GM21529 (cell line): ENCODE results near the gene TBC1D19.
"Not testable (repeated sequence)": the region's sequence is repeated elsewhere in the genome, so short reads cannot be mapped to it uniquely, and the experiment has no call there.

Experiments used
- ATAC-seq: cut with Tn5 transposase; IDR thresholded peaks from one replicate; pipeline ENCODE4 v1.9.1; 2021; ENCODE audit not compliant: unreplicated experiment

Gene TBC1D19, protein sequence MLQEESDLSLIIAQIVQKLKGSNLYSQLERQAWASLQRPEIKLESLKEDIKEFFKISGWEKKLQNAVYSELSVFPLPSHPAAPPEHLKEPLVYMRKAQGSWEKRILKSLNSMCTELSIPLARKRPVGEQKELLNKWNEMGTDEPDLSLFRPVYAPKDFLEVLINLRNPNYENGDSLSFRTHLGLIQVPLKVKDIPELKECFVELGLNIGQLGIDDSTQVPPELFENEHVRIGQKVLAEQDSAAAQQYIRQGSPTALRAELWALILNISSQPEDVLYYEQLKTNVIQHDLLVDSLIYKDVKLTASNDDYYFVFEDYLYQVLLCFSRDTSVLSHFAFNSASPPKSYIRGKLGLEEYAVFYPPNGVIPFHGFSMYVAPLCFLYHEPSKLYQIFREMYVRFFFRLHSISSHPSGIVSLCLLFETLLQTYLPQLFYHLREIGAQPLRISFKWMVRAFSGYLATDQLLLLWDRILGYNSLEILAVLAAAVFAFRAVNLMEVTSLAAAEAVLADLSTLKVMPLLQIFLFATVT

DNA sequence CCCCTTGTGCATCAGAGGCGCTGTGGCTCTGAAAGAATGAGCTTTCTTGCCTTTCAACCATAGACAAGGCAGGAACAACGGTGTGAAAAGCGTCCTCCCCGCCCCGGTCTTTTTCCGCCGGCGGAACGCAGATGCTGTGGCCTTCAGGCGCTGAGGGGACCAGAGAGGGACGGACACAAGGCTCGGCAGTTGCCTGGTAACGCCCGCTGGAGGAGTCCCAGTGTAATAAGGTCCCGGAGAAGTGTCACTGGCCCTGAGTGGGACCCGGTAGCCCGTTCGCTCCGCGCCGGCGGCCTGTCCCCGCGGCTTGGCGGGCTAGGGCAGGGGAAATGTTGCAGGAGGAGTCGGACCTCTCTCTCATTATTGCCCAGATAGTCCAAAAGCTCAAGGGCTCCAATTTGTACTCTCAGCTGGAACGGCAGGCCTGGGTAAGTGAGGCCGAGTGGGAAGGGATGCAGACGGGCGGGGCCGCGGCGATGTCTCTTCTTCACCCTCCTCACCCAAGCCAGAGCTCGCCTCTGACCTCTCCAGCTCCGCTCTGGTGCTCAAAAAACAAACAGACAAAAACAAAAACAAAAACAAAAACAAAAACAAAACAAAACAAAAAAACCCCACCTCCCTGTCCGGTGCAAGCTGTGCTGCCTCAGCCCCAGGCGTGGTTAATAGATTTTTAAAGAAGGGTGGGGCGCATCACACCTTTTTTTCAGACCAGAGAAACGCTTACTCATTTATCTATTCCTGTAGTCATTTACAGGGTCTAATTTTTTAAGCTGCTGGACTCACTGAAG, at the start of gene TBC1D19:
TBC1D19 (plus strand) TSS at position 220 of the 788 bp plus-strand sequence; CDS start at position 330, 110 bp downstream.
- peak; percentile 100 for ATAC-seq

DNA sequence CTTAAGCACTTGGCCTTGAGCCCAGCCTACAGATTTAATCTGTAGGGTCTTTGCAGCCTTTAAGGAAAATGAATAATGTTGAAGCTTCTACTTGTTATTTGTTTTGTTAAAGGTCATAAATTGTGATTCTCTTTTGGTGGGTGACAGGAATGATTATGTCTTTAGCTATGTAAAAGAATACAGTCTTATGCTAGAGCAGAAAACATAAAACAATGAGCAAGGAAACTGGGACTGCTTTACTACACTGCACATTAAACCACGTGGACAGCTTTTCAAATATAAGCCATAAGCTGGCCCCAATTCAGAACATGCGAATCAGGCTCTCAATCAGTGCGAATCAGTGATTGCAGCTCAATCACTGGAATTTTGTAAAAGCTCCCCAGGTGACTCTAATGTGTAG, 40.9 kb upstream of the TBC1D19 start:
- ATAC-seq: no peak

DNA sequence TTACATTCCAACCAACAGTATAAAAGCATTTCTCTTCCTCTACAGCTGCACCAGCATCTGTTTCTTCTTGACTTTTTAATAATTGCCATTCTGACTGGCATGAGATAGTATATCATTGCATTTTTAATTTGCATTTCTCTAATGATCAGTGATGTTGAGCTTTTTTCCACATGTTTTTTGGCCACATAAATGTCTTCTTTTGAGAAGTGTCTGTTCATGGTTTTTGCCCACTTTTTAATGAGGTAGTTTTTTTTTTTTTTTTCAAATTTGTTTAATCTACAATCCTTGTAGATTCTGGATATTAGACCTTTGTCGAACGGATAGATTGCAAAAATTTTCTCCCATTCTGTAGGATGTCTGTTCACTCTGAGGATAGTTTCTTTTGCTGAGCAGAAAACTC, 39.5 kb upstream of the TBC1D19 start:
- no peak for ATAC-seq

DNA sequence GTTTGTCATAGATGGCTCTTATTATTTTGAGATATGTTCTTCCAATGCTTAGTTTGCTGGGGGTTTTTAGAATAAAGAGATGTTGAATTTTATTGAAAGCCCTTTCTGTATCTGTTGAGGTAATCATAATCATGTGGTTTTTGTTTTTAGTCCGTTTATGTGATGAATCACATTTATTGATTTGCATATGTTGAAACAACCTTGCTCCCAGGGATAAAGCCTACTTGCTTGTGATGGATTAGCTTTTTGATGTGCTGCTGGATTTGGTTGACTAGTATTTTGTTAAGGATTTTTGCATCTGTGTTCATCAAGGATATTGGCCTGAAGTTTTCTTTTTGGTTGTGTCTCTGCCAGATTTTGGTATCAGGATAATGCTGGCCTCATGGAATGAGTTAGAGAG, 35.5 kb upstream of the TBC1D19 start:
- ATAC-seq: not testable (repeated sequence)

DNA sequence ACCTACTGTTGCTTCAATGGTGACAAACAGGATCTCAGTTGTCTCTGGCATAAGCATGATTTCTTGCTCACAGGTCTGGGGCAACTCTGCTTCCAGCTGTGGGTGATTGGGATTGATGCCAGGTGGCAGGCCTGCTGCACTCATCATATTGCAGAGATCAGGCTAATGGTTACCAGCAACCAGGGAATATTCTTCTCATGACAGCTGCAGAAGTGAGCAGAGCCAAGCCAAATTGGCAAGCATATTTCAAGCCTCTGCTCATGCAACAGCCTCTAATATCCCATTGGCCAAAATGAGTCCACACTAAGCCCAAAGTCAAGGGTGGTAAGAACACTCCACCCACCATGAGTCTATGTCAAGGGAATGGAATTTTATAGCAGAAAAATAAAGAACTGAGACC, 26.7 kb upstream of the TBC1D19 start:
- no peak for ATAC-seq

DNA sequence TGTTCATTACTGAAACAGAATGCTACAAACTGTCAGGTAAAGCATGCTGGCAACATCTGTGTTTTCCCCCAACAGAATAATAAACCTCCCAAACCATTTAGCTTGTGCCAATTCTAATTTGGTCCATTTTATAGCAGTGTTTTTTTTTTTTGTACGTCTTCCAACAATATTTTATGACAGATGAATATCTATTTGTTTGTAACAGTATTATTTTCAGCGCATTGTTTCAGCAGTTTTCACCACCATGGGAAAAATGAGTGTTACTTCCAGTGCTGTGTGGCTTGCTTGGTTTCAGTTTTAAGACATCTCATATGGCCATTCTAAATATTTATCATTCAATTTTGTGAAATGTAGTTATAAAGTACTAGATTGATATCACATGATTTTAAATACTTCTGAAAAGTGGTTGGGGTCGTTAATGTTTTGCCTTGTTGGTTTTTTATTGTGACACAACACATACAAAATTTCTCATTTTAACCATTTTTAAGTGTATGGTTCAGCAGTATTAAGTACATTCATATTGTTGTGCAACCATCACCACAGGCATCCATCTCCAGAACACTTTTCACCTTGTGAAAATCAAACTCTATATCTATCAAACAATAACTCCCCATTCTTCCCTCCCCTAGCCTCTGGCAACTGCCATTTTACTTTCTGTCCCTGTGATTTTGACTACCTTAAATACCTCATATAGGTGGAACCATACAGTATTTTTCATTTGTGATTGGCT, 25.6 kb upstream of the TBC1D19 start:
- ATAC-seq: no peak

DNA sequence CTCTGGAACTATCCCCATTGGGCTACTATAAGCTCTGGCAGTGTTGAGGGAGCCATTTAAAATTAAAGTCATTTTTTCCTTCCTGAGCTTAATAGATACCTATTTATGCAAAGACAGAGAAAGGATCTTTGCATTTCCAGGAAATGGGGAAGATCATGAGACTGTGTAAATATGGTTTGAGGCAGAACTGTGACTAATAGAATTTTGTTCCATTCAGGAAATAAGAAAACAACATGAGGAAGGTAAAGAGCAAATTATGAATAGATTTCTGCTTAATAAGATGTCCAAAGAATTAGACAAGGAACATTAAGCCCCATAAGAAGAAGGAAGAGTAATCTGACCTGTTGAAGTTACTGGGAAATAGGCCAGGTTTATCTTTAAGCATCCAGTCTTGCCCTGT, 17.8 kb upstream of the TBC1D19 start:
- ATAC-seq: no peak

DNA sequence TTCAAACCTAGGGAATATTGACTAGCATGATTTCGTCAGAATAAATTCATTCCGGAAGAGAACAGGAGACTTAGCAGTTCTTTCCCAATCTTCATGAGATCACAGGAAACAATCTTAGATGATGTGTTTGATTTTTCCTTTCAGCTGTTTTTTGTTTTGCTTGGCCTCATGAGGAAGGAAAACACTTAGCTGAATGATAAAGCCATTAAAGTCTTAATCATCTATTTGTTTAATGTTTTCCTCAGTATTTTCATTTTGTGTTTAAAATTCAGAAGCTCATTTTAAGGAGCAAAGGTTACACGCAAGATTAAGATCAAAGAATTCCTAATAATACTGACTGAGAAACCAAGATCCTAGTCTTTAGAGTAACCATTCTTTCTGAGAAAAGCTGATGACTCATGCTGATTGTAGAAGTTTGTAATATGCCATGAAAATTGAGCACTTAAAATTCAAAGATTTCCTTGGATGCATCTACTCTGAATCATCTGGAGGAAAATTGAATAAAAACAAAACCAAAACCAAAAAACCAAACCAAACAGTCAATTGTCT, 15.4 kb upstream of the TBC1D19 start:
- no peak for ATAC-seq

DNA sequence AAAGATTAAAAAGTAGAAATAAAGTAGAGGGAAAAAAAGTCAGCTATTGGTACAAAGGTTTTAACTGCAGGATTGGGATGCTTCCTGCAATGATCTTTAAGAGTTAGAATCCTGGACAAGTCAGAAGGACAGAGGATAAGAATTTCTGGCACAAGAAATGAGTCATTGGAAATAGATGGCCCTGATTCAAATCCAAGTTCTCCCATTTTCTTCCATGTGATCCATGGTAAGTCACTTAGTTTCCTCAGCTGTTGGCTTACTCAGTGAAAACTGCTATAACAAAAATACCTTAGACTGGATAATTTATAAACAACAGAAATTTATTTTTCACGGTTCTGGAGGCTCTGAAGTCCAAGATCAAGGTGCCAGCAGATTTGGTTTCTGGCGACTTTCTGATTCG, 13.3 kb upstream of the TBC1D19 start:
- no peak for ATAC-seq

DNA sequence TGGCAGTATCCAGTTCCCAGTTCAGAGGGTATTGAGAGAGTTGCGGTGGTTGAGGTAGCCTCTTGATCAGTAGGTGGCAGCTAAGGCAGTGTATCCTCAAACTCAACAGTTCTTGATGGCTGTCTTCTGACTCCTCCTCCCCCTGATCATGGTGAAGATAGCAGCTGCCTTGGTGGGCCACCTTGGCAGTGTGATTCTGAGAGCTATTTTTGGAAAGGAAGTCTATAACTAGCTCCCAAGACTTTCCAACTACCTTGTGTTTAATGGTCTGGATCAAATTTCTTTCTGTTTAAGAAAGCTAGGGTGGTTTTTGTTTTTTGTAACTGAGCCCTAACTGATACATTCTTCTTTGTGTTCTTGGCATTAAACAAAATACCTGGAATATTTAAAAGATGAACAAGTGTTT, 10.5 kb upstream of the TBC1D19 start:
- ATAC-seq: no peak

DNA sequence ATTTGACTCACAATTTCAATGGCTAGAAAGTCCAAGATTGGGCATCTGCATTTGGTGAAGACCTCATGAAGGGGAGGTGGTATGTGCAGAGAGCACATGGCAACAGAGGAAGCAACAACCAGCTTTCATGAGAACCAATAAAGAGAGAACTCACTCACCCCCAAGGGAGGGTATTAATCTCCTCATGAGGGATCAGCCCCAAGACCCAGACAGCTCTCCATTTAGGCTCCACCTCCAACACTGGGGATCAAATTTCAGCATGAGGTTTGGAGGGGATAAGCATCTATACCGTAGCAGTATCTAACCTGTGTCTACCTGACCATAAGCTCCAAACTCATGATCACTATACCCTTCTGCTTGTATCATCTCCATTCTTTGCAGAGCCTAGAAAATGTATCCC, 9.3 kb upstream of the TBC1D19 start:
- ATAC-seq: no peak

DNA sequence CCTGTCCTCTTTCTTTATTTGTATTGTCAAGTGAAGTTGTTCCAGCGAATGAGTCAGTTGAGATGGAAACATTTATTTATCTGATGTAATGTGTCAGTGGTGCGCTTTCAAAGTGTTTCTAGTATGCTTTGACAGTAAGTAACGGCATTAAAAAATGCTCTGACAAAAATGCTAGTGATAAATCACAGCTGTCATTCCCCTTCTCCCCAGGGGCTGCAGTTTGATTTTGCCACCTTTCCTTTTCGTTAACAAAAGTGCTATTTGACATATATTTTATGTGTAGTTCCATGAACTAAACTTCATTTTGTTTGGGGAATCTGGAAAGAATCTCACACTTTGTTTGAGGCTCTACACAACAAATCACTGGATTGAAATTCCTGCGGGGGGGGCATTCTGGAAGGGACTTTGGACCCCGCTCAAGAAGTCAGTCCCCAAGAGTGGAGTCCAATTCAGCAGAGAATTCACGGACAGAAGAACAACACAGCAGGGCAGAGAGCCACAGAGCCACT, 7.6 kb upstream of the TBC1D19 start:
- no peak for ATAC-seq

DNA sequence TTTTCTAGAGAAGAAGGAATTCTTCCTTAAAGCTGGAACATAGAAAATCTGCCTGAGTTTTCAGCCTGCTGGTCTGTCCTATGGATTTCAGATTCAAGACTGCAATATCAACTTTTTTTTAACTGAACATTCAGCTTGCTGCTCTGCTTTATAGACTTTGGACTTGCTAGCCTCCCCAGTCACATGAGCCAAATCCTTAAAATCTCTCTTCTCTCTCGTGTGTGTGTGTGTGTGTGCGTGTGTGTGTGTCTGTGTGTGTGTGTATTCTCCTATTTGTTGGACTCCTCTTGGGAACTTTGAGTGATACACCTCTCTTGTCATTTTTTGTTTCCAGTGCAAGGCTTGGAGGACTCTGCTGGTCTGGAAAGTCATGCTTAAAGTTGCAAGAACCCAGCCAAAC, 6.8 kb upstream of the TBC1D19 start:
- ATAC-seq: no peak

DNA sequence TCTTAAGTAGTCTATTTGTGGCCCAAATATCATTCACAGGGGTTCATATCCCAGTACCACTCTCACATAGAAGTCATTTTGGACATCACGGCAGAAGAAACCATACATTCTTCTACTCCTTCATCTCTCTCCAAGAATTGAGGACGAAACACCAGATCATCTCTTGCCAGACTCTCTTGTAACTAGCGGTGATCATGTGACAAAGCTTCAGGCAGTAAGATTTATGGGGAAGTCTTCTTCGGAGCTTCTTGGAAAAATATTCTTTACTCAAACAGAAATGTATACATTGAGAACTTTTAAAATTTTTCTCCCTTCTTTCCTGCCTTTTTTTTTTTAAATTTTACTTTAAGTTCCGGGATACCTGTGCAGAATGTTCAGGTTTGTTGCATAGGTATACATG, 4.7 kb upstream of the TBC1D19 start:
- ATAC-seq: no peak

DNA sequence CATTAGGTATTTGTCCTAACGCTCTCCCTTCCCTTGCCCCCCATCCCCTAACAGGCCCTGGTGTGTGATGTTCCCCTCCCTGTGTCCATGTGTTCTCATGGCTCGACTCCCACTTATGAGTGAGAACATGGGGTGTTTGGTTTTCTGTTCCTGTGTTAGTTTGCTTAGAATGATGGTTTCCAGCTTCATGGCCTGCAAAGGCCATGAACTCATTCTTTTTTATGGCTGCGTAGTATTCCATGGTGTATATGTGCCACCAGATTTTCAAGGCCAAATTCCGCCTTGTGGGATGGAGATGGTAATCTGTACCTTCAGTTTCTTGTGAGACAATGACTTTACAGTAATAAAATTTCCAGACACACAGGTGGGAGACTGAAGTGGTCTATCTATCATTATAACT, 2.5 kb upstream of the TBC1D19 start:
- not testable (repeated sequence) for ATAC-seq

DNA sequence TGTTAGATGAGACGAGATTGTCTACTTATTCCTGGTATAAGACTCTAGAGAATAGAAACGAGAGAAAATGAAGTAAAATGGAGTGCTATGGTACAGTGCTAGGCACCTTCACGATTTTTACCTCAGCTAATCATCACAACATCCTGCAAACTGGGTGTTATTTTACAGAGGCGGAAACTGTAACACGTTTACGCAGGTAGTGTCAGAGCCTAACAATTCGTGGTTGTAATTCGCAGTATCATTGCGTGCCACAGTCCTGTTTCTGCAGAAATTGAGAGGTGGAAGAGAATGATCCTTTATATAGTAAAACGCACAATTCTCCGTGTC, 383 bp upstream of the TBC1D19 start:
- ATAC-seq: peak; percentile 60

DNA sequence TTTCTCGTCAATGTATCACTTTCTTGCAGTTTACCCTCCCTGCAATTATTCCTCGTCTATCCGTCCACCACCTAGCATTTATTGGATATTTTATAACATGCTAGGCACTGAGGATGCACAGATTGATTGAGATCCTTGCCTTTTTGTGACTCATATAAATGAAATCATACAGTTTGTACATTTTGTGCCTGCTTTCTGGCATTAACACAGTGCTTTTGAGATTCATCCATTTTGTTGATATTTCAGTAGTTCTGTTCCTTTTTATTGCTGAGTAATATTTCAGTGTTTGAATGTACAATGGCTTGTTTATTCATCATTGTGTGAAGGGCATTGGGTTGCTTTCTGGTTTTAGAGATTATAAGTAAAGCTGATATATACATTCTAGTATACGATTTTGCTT, 841 bp downstream of the TBC1D19 start:
- ATAC-seq: no peak

DNA sequence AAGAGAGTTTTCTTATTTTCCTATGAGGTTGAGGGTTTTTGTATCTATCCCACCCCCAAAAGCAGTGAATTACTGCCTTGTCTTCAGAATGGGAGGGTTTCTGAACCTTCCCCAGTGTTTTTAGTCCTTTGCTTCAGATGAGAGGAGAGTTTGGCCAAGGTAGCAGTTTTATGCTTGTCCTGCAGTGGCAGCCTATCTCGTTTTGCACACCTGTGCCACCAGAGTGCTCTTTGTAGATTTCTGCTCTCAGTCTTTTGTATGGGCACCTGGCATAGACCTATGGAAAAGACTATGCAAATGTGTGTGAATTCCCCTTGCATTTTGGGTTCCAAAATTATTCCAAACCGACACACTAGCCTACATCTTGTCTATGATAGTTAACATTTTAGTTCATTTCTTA, 5.8 kb downstream of the TBC1D19 start:
- no peak for ATAC-seq

DNA sequence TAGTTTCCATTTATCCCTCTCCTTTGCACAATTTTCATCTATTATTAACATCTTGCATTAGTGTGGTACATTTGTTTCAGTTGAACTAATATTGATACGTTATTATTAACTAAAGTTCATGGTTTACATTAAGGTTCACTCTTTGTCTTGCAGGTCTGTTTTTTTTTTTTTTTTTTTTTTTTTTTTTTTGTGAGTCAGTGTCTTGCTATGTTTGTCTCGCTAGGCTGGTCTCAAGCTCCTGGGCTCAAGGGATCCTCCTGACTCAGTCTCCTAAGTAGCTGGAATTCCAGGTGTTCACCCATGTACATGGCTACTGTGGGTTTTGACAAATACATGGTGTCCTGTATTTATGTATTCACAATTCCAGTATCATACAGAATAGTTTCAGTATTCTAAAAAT, 6.8 kb downstream of the TBC1D19 start:
- no peak for ATAC-seq

DNA sequence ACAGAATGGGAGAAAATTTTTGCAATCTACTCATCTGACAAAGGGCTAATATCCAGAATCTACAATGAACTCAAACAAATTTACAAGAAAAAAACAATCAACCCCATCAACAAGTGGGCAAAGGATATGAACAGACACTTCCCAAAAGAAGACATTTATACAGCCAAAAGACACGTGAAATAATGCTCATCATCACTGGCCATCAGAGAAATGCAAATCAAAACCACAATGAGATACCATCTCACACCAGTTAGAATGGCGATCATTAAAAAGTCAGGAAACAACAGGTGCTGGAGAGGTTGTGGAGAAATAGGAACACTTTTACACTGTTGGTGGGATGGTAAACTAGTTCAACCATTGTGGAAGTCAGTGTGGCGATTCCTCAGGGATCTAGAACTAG, 9.7 kb downstream of the TBC1D19 start:
- not testable (repeated sequence) for ATAC-seq

DNA sequence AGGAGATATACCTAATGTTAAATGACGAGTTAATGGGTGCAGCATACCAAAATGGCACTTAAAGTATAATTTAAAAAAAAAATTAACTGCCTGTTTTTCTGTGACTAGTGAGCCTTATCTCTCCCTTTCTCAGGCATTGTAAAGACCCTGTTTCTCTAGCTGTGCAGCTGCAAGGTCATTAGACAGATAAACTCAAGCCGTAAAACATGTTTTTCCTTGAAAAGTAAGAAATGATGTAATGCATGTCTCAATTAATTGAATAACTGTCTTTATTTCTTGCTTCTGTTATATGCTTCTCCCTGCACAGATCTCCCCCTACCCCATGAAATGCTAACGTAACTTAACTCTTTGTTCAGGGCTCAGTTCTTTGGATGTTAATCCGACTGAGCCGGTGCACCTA, 10.5 kb downstream of the TBC1D19 start:
- no peak for ATAC-seq
